ENCODE data around the gene TOM1L2. TPM values are rescaled to one million over a fixed set of nuclear protein-coding genes. Genes with fewer than 3 reads are reported as not detected.

The TOM1L2 gene
- total and polyA plus RNA-seq, 4 experiments from 2014 or later, result 1.6 to 63.1 (median 35.7) TPM

GRCh38 chr17:17994271-17995069, 22.3 kb upstream of the TOM1L2 start:
- intact Hi-C loops (cut with micrococcal nuclease), result no loop called here
- Mint-ChIP-seq H3K4me3 (no peak overlapping the region), H3K27ac (peak overlapping the region in 3 of 7 donors; percentile 11 to 77 (median 27)), H3K27me3 (no peaks in the 10 kb centered on the region), H3K9me3 (no peaks in the 10 kb centered on the region), H3K36me3 (no peaks in the 10 kb centered on the region), H3K4me1 (no peaks in the 10 kb centered on the region)
- H3K9me3 ChIP-seq (ENCODE audit: control insufficient read depth in 1 of 2, low read length in 2 of 2), result no peaks in the 10 kb centered on the region
- no peak overlapping the region for H3K4me3 ChIP-seq (ENCODE audit: low read length in 2 of 2)
- ChIA-PET POLR2A (ENCODE audit: partially characterized antibody) (no interaction called here), CTCF (ENCODE audit: partially characterized antibody) (no interaction called here)
- H3K27ac ChIP-seq (ENCODE audit: low read depth, low read length), result no peak overlapping the region
- no peak for DNase-seq
- H3K36me3 ChIP-seq (ENCODE audit: insufficient read depth, low read length), result no peaks in the 10 kb centered on the region
- H3K27me3 ChIP-seq (ENCODE audit: insufficient read depth, low read length), result no peaks in the 10 kb centered on the region
- no peaks in the 10 kb centered on the region for H3K4me1 ChIP-seq (ENCODE audit: insufficient read depth, low read length)

GRCh38 chr17:17993852-17994251, 21.7 kb upstream of the TOM1L2 start:
- H3K27ac ChIP-seq (ENCODE audit: low read depth, low read length), result no peak overlapping the region
- H3K36me3 ChIP-seq (ENCODE audit: insufficient read depth, low read length), result no peaks in the 10 kb centered on the region
- no peaks in the 10 kb centered on the region for H3K9me3 Mint-ChIP-seq
- H3K27ac Mint-ChIP-seq, result no peak overlapping the region
- H3K36me3 Mint-ChIP-seq, result no peaks in the 10 kb centered on the region
- no peak overlapping the region for H3K4me3 Mint-ChIP-seq
- ChIA-PET POLR2A (ENCODE audit: partially characterized antibody) (no interaction called here), CTCF (ENCODE audit: partially characterized antibody) (no interaction called here)
- no peak for DNase-seq
- H3K27me3 Mint-ChIP-seq, result no peaks in the 10 kb centered on the region
- H3K9me3 ChIP-seq (ENCODE audit: control insufficient read depth in 1 of 2, low read length in 2 of 2), result no peaks in the 10 kb centered on the region
- no peaks in the 10 kb centered on the region for H3K4me1 ChIP-seq (ENCODE audit: insufficient read depth, low read length)
- intact Hi-C loops (cut with micrococcal nuclease), result no loop called here
- H3K4me3 ChIP-seq (ENCODE audit: low read length in 2 of 2), result no peak overlapping the region
- no peaks in the 10 kb centered on the region for H3K4me1 Mint-ChIP-seq
- H3K27me3 ChIP-seq (ENCODE audit: insufficient read depth, low read length), result no peaks in the 10 kb centered on the region

- Histone ChIP-seq H3K4me3 (ENCODE audit: low read length in 2 of 2) (no peak overlapping the region), H3K9me3 (ENCODE audit: control insufficient read depth in 1 of 2, low read length in 2 of 2) (no peaks in the 10 kb centered on the region), H3K36me3 (ENCODE audit: insufficient read depth, low read length) (no peaks in the 10 kb centered on the region), H3K4me1 (ENCODE audit: insufficient read depth, low read length) (no peaks in the 10 kb centered on the region), H3K27ac (ENCODE audit: low read depth, low read length) (no peak overlapping the region), H3K27me3 (ENCODE audit: insufficient read depth, low read length) (no peaks in the 10 kb centered on the region)
- no peaks in the 10 kb centered on the region for H3K4me1 Mint-ChIP-seq
- H3K27ac Mint-ChIP-seq, result peak overlapping the region in 1 of 7 donors; percentile 27
- ChIA-PET POLR2A (ENCODE audit: partially characterized antibody) (no interaction called here), CTCF (ENCODE audit: partially characterized antibody) (no interaction called here)
- no peak overlapping the region for H3K4me3 Mint-ChIP-seq
- H3K27me3 Mint-ChIP-seq, result no peaks in the 10 kb centered on the region
- no peaks in the 10 kb centered on the region for H3K9me3 Mint-ChIP-seq
- no peaks in the 10 kb centered on the region for H3K36me3 Mint-ChIP-seq
- DNase-seq, result no peak
- intact Hi-C loops (cut with micrococcal nuclease), result no loop called here
Measured at GRCh38 chr17:17993366-17993765, 21.2 kb upstream of the TOM1L2 start.

GRCh38 chr17:17990282-17990681, 18.1 kb upstream of the TOM1L2 start:
- H3K36me3 ChIP-seq (ENCODE audit: insufficient read depth, low read length), result no peaks in the 10 kb centered on the region
- no peaks in the 10 kb centered on the region for H3K27me3 ChIP-seq (ENCODE audit: insufficient read depth, low read length)
- H3K36me3 Mint-ChIP-seq, result no peaks in the 10 kb centered on the region
- no peaks in the 10 kb centered on the region for H3K27me3 Mint-ChIP-seq
- no peaks in the 10 kb centered on the region for H3K9me3 Mint-ChIP-seq
- no peak overlapping the region for H3K4me3 ChIP-seq (ENCODE audit: low read length in 2 of 2)
- no peaks in the 10 kb centered on the region for H3K4me1 ChIP-seq (ENCODE audit: insufficient read depth, low read length)
- no peaks in the 10 kb centered on the region for H3K4me1 Mint-ChIP-seq
- H3K4me3 Mint-ChIP-seq, result no peak overlapping the region
- H3K27ac Mint-ChIP-seq, result peak overlapping the region in 1 of 7 donors; percentile 66
- CTCF ChIA-PET (ENCODE audit: partially characterized antibody), result no interaction called here
- no peak overlapping the region for H3K27ac ChIP-seq (ENCODE audit: low read depth, low read length)
- POLR2A ChIA-PET (ENCODE audit: partially characterized antibody), result no interaction called here
- intact Hi-C loops (cut with micrococcal nuclease), result no loop called here
- no peak for DNase-seq
- no peaks in the 10 kb centered on the region for H3K9me3 ChIP-seq (ENCODE audit: control insufficient read depth in 1 of 2, low read length in 2 of 2)

GRCh38 chr17:17989618-17990017, 17.4 kb upstream of the TOM1L2 start:
- H3K27me3 ChIP-seq (ENCODE audit: insufficient read depth, low read length), result no peaks in the 10 kb centered on the region
- intact Hi-C loops (cut with micrococcal nuclease), result no loop called here
- H3K4me3 Mint-ChIP-seq, result no peak overlapping the region
- no peaks in the 10 kb centered on the region for H3K9me3 Mint-ChIP-seq
- no peaks in the 10 kb centered on the region for H3K9me3 ChIP-seq (ENCODE audit: control insufficient read depth in 1 of 2, low read length in 2 of 2)
- CTCF ChIA-PET (ENCODE audit: partially characterized antibody), result no interaction called here
- no peaks in the 10 kb centered on the region for H3K27me3 Mint-ChIP-seq
- H3K4me1 Mint-ChIP-seq, result no peaks in the 10 kb centered on the region
- no peak overlapping the region for H3K4me3 ChIP-seq (ENCODE audit: low read length in 2 of 2)
- POLR2A ChIA-PET (ENCODE audit: partially characterized antibody), result no interaction called here
- DNase-seq, result no peak
- no peaks in the 10 kb centered on the region for H3K4me1 ChIP-seq (ENCODE audit: insufficient read depth, low read length)
- H3K36me3 Mint-ChIP-seq, result no peaks in the 10 kb centered on the region
- no peaks in the 10 kb centered on the region for H3K36me3 ChIP-seq (ENCODE audit: insufficient read depth, low read length)
- H3K27ac Mint-ChIP-seq, result no peak overlapping the region
- no peak overlapping the region for H3K27ac ChIP-seq (ENCODE audit: low read depth, low read length)

- Mint-ChIP-seq H3K9me3 (no peaks in the 10 kb centered on the region), H3K27me3 (no peaks in the 10 kb centered on the region), H3K27ac (no peak overlapping the region), H3K36me3 (no peaks in the 10 kb centered on the region), H3K4me3 (no peak overlapping the region), H3K4me1 (no peaks in the 10 kb centered on the region)
- Histone ChIP-seq H3K9me3 (ENCODE audit: control insufficient read depth in 1 of 2, low read length in 2 of 2) (no peaks in the 10 kb centered on the region), H3K27ac (ENCODE audit: low read depth, low read length) (no peak overlapping the region), H3K4me1 (ENCODE audit: insufficient read depth, low read length) (no peaks in the 10 kb centered on the region), H3K36me3 (ENCODE audit: insufficient read depth, low read length) (no peaks in the 10 kb centered on the region), H3K4me3 (ENCODE audit: low read length in 2 of 2) (no peak overlapping the region), H3K27me3 (ENCODE audit: insufficient read depth, low read length) (no peaks in the 10 kb centered on the region)
- POLR2A ChIA-PET (ENCODE audit: partially characterized antibody), result no interaction called here
- intact Hi-C loops (cut with micrococcal nuclease), result no loop called here
- DNase-seq, result no peak
- CTCF ChIA-PET (ENCODE audit: partially characterized antibody), result no interaction called here
Measured at GRCh38 chr17:17989081-17989480, 16.9 kb upstream of the TOM1L2 start.

- intact Hi-C loops (cut with micrococcal nuclease), result no loop called here
- Mint-ChIP-seq H3K9me3 (no peaks in the 10 kb centered on the region), H3K27ac (peak overlapping the region in 1 of 7 donors; percentile 24), H3K4me3 (no peak overlapping the region), H3K4me1 (no peaks in the 10 kb centered on the region), H3K27me3 (no peaks in the 10 kb centered on the region), H3K36me3 (no peaks in the 10 kb centered on the region)
- ChIA-PET CTCF (ENCODE audit: partially characterized antibody) (no interaction called here), POLR2A (ENCODE audit: partially characterized antibody) (no interaction called here)
- H3K36me3 ChIP-seq (ENCODE audit: insufficient read depth, low read length), result no peaks in the 10 kb centered on the region
- no peaks in the 10 kb centered on the region for H3K27me3 ChIP-seq (ENCODE audit: insufficient read depth, low read length)
- H3K4me3 ChIP-seq (ENCODE audit: low read length in 2 of 2), result no peak overlapping the region
- H3K4me1 ChIP-seq (ENCODE audit: insufficient read depth, low read length), result no peaks in the 10 kb centered on the region
- H3K9me3 ChIP-seq (ENCODE audit: control insufficient read depth in 1 of 2, low read length in 2 of 2), result no peaks in the 10 kb centered on the region
- H3K27ac ChIP-seq (ENCODE audit: low read depth, low read length), result no peak overlapping the region
- no peak for DNase-seq
Measured at GRCh38 chr17:17988427-17988945, 16.3 kb upstream of the TOM1L2 start.

Data from CD4-positive, alpha-beta memory T cell (primary cell).